CD4-positive, CD25-positive, alpha-beta regulatory T cell (primary cell): ENCODE data around the gene LEKR1. TPM values are rescaled to one million over a fixed set of nuclear protein-coding genes. Genes with fewer than 3 reads are reported as not detected.

ENCODE experiments used
- ATAC-seq, 2 donors: fragments of 150-1000 bp; cut with Tn5 transposase; one replicate each; pipeline ENCODE4 v1.10.0; 2021; ENCODE audit warnings: low read depth in 2 of 2, moderate number of reproducible peaks in 2 of 2, moderate library complexity in 1 of 2
- DNase-seq, 3 donors: peaks; one replicate each; pipeline versions ENCODE4 v3.0.0 to v3.0.0-alpha.2; 2012 to 2022; ENCODE audit warnings: mixed read lengths in 1 of 3
- H3K27ac ChIP-seq: one replicate; pipeline ENCODE4 v1.7.0; 2013; ENCODE audit warnings: mild to moderate bottlenecking, low read length; ENCODE audit not compliant: insufficient read depth, poor library complexity, severe bottlenecking
- H3K27me3 ChIP-seq: one replicate; pipeline ENCODE4 v1.7.0; 2013; ENCODE audit warnings: low read length; ENCODE audit not compliant: control insufficient read depth, insufficient read depth
- H3K36me3 ChIP-seq: one replicate; pipeline ENCODE4 v1.7.0; 2013; ENCODE audit warnings: mild to moderate bottlenecking, low read length, moderate library complexity; ENCODE audit not compliant: control insufficient read depth, insufficient read depth
- H3K4me1 ChIP-seq: 2 replicates; pipeline ENCODE4 v1.7.0; 2013; ENCODE audit warnings: mild to moderate bottlenecking, low read length; ENCODE audit not compliant: insufficient read depth, control insufficient read depth, poor library complexity, severe bottlenecking
- H3K4me3 ChIP-seq: one replicate; pipeline ENCODE4 v1.7.0; 2013; ENCODE audit warnings: low read depth, mild to moderate bottlenecking, low read length, moderate library complexity
- H3K9me3 ChIP-seq, 2 experiments: 1 replicate in 1 of 2; 2 replicates in 1 of 2; pipeline ENCODE4 v1.7.0; 2013; ENCODE audit warnings: low read length in 2 of 2, mild to moderate bottlenecking in 1 of 2, moderate library complexity in 1 of 2; ENCODE audit not compliant: control insufficient read depth in 2 of 2
- H3K27ac Mint-ChIP-seq, 3 donors: one replicate each; pipeline ENCODE4 v1.8.0; 2020 to 2022; ENCODE audit warnings: mild to moderate bottlenecking in 3 of 3, mixed read lengths in 3 of 3, moderate library complexity in 2 of 3
- H3K27me3 Mint-ChIP-seq: one replicate; pipeline ENCODE4 v1.8.0; 2022; ENCODE audit warnings: mild to moderate bottlenecking, mixed read lengths
- H3K36me3 Mint-ChIP-seq: one replicate; pipeline ENCODE4 v1.8.0; 2020; ENCODE audit warnings: mixed read lengths
- H3K4me1 Mint-ChIP-seq, 4 donors: one replicate each; pipeline ENCODE4 v1.8.0; 2020 to 2022; ENCODE audit warnings: mixed read lengths in 4 of 4, mild to moderate bottlenecking in 1 of 4
- H3K4me3 Mint-ChIP-seq, 4 donors: one replicate each; pipeline ENCODE4 v1.8.0; 2020 to 2022; ENCODE audit warnings: mild to moderate bottlenecking in 4 of 4, mixed read lengths in 4 of 4, moderate library complexity in 3 of 4
- H3K9me3 Mint-ChIP-seq, 7 donors: one replicate each; pipeline ENCODE4 v1.8.0; 2020 to 2022; ENCODE audit warnings: mixed read lengths in 7 of 7, mild to moderate bottlenecking in 3 of 7, moderate library complexity in 2 of 7
- polyA plus RNA-seq, 4 donors: library from polyadenylated mRNA; unstranded; fragments of 300-500 nt; fragmentation: Illumina TruSeq; gene quantifications; one replicate each; pipeline ENCODE4 v1.2.3, GENCODE V29; 2021
- total RNA-seq: library from RNA; stranded (reverse); gene quantifications from one replicate; pipeline ENCODE4 v1.2.3, GENCODE V29; 2022

LEKR1 gene
- total and polyA plus RNA-seq, 5 donors from 2014 or later = 0.44 to 2.4 (median 0.99) TPM

GRCh38 chr3:157065201-157065600, 239.0 kb downstream of the LEKR1 start:
- H3K36me3 Mint-ChIP-seq = no peaks in the 10 kb centered on the region
- H3K4me1 Mint-ChIP-seq = peaks cover 2 to 21% (median 9%) of the 10 kb centered on the region in 4 donors
- no peak for DNase-seq
- peaks cover 3% of the 10 kb centered on the region for H3K27me3 ChIP-seq
- no peak overlapping the region for H3K4me3 ChIP-seq
- H3K27me3 Mint-ChIP-seq = peaks cover 22% of the 10 kb centered on the region
- H3K9me3 Mint-ChIP-seq = peaks cover 0 to 1% (median 0%) of the 10 kb centered on the region in 7 donors
- H3K27ac Mint-ChIP-seq = no peak overlapping the region
- no peaks in the 10 kb centered on the region for H3K9me3 ChIP-seq
- peaks cover 9% of the 10 kb centered on the region for H3K4me1 ChIP-seq
- H3K36me3 ChIP-seq = no peaks in the 10 kb centered on the region
- ATAC-seq = no peak
- no peak overlapping the region for H3K27ac ChIP-seq
- H3K4me3 Mint-ChIP-seq = no peak overlapping the region

GRCh38 chr3:157066335-157067098, 240.4 kb downstream of the LEKR1 start:
- Histone ChIP-seq H3K4me1 (peaks cover 9% of the 10 kb centered on the region), H3K36me3 (no peaks in the 10 kb centered on the region), H3K4me3 (no peak overlapping the region), H3K27ac (no peak overlapping the region), H3K27me3 (peaks cover 3% of the 10 kb centered on the region), H3K9me3 (no peaks in the 10 kb centered on the region)
- no peak for DNase-seq
- H3K36me3 Mint-ChIP-seq = no peaks in the 10 kb centered on the region
- H3K4me3 Mint-ChIP-seq = peak overlapping the region in 2 of 4 donors; percentile 26 to 53
- H3K4me1 Mint-ChIP-seq = peaks cover 2 to 21% (median 9%) of the 10 kb centered on the region in 4 donors
- peaks cover 17% of the 10 kb centered on the region for H3K27me3 Mint-ChIP-seq
- no peak for ATAC-seq
- H3K9me3 Mint-ChIP-seq = peaks cover 0 to 1% (median 0%) of the 10 kb centered on the region in 7 donors
- peak overlapping the region in 2 of 3 donors; percentile 4 to 10 for H3K27ac Mint-ChIP-seq

- peak overlapping the region in 2 of 4 donors; percentile 6 to 53 for H3K4me3 Mint-ChIP-seq
- H3K27me3 ChIP-seq = peaks cover 3% of the 10 kb centered on the region
- no peaks in the 10 kb centered on the region for H3K36me3 Mint-ChIP-seq
- H3K4me3 ChIP-seq = no peak overlapping the region
- peaks cover 9% of the 10 kb centered on the region for H3K4me1 ChIP-seq
- H3K27ac ChIP-seq = no peak overlapping the region
- peaks cover 2 to 21% (median 9%) of the 10 kb centered on the region in 4 donors for H3K4me1 Mint-ChIP-seq
- H3K36me3 ChIP-seq = no peaks in the 10 kb centered on the region
- H3K9me3 ChIP-seq = no peaks in the 10 kb centered on the region
- peak overlapping the region in 2 of 3 donors; percentile 5 to 10 for H3K27ac Mint-ChIP-seq
- ATAC-seq = peak; percentile 56 to 59
- peaks cover 0 to 1% (median 0%) of the 10 kb centered on the region in 7 donors for H3K9me3 Mint-ChIP-seq
- DNase-seq = peak in 2 of 3 donors; percentile 14 to 86
- peaks cover 16% of the 10 kb centered on the region for H3K27me3 Mint-ChIP-seq
Observed at GRCh38 chr3:157067114-157067513, 241.0 kb downstream of the LEKR1 start.

DNA sequence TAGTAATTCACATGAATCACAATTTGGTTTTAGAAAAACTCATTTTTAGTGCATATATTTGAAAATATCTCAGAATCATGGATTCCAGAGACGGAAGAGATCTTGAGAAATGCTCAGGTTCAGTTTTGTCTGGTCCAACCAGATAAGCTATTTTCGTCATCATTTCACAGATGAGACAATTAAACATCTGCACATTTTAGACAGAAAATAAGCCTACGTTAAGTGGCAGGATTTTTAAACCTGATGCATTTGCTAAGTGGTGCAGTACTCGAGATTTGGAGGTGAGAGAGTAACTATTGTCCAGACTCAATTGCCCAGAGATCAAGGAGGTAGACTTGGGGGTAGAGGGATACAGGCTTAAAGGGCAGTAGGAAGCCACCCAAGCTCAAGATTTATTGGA, 243.3 kb downstream of the LEKR1 start:
- Mint-ChIP-seq H3K9me3 (peaks cover 0 to 1% (median 0%) of the 10 kb centered on the region in 7 donors), H3K4me3 (no peak overlapping the region), H3K4me1 (peaks cover 2 to 21% (median 9%) of the 10 kb centered on the region in 4 donors), H3K27me3 (peaks cover 4% of the 10 kb centered on the region), H3K36me3 (no peaks in the 10 kb centered on the region), H3K27ac (no peak overlapping the region)
- H3K9me3 ChIP-seq = no peaks in the 10 kb centered on the region
- H3K36me3 ChIP-seq = no peaks in the 10 kb centered on the region
- H3K27me3 ChIP-seq = no peaks in the 10 kb centered on the region
- peaks cover 9% of the 10 kb centered on the region for H3K4me1 ChIP-seq
- H3K27ac ChIP-seq = no peak overlapping the region
- DNase-seq (no peak), ATAC-seq (no peak)
- no peak overlapping the region for H3K4me3 ChIP-seq

GRCh38 chr3:157069846-157070677, 243.9 kb downstream of the LEKR1 start:
- DNase-seq = no peak
- Mint-ChIP-seq H3K9me3 (peaks cover 0 to 1% (median 0%) of the 10 kb centered on the region in 7 donors), H3K4me1 (peaks cover 2 to 21% (median 9%) of the 10 kb centered on the region in 4 donors), H3K27ac (no peak overlapping the region), H3K4me3 (no peak overlapping the region), H3K27me3 (peaks cover 4% of the 10 kb centered on the region), H3K36me3 (no peaks in the 10 kb centered on the region)
- H3K27me3 ChIP-seq = no peaks in the 10 kb centered on the region
- peaks cover 9% of the 10 kb centered on the region for H3K4me1 ChIP-seq
- H3K9me3 ChIP-seq = no peaks in the 10 kb centered on the region
- H3K36me3 ChIP-seq = no peaks in the 10 kb centered on the region
- H3K27ac ChIP-seq = no peak overlapping the region
- ATAC-seq = no peak
- no peak overlapping the region for H3K4me3 ChIP-seq

GRCh38 chr3:157070678-157070999, 244.5 kb downstream of the LEKR1 start:
- no peak for ATAC-seq
- Mint-ChIP-seq H3K27me3 (peaks cover 4% of the 10 kb centered on the region), H3K27ac (no peak overlapping the region), H3K4me1 (peaks cover 2 to 21% (median 12%) of the 10 kb centered on the region in 4 donors), H3K36me3 (no peaks in the 10 kb centered on the region), H3K4me3 (no peak overlapping the region), H3K9me3 (peaks cover 0 to 1% (median 0%) of the 10 kb centered on the region in 7 donors)
- DNase-seq = no peak
- Histone ChIP-seq H3K4me3 (no peak overlapping the region), H3K27me3 (no peaks in the 10 kb centered on the region), H3K4me1 (peaks cover 9% of the 10 kb centered on the region), H3K36me3 (no peaks in the 10 kb centered on the region), H3K9me3 (no peaks in the 10 kb centered on the region), H3K27ac (no peak overlapping the region)

GRCh38 chr3:157071744-157072525, 245.8 kb downstream of the LEKR1 start:
- Mint-ChIP-seq H3K36me3 (no peaks in the 10 kb centered on the region), H3K4me1 (peaks cover 2 to 17% (median 8%) of the 10 kb centered on the region in 4 donors), H3K27me3 (peaks cover 4% of the 10 kb centered on the region), H3K27ac (no peak overlapping the region), H3K4me3 (no peak overlapping the region), H3K9me3 (peaks cover 0 to 1% (median 0%) of the 10 kb centered on the region in 7 donors)
- H3K36me3 ChIP-seq = no peaks in the 10 kb centered on the region
- no peaks in the 10 kb centered on the region for H3K9me3 ChIP-seq
- H3K27me3 ChIP-seq = no peaks in the 10 kb centered on the region
- ATAC-seq (no peak), DNase-seq (no peak)
- peaks cover 2% of the 10 kb centered on the region for H3K4me1 ChIP-seq
- no peak overlapping the region for H3K4me3 ChIP-seq
- H3K27ac ChIP-seq = no peak overlapping the region
